GM18517 (cell line): ENCODE measurements around the gene TPGS2.
"Not testable (repeated sequence)": the region's sequence is repeated elsewhere in the genome, so short reads cannot be mapped to it uniquely, and the experiment has no call there.

Experiments used
- ATAC-seq: cut with Tn5 transposase; IDR thresholded peaks from one replicate; pipeline ENCODE4 v1.9.1; 2021; ENCODE audit warnings: mild to moderate bottlenecking, moderate library complexity; ENCODE audit not compliant: unreplicated experiment

The TPGS2 gene

DNA sequence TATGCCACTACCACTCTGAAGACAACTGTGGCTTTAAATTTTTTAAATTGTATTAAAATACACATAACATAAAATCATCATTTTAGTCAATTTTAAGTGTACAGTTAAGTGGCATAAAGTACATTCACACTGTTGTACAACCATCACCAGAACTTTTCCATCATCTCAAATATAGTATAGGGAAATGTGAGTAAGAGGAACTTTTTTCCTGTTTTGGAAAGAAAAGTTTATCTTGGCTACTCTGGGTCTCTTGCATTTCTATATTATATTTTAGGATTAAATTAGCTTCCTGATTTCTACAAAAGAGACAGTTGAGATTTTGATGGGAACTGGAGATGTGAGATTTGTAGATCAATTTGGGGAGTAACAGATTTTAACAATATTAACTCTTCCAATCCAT is 3.3 kb downstream of the TPGS2 start:
- ATAC-seq: no peak

DNA sequence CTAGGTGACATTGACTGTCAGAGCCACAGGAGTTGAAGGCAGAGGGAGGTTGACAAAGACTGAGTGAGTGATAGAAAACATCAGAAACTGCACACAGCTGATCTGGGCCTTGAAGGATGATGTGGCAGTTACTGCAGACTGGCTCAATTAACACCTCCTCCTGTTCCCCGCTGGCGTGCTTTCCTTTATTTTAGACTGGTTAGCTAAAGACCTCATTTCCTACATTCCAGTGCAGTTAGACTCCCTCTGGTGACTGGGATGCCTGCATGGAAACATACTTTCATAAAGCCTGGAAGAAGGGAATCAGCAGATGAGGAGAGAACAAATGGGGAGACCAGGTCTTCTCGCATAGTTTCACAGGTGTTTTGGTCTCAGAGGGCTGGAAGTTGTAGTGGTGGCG is 7.1 kb downstream of the TPGS2 start:
- no peak for ATAC-seq

DNA sequence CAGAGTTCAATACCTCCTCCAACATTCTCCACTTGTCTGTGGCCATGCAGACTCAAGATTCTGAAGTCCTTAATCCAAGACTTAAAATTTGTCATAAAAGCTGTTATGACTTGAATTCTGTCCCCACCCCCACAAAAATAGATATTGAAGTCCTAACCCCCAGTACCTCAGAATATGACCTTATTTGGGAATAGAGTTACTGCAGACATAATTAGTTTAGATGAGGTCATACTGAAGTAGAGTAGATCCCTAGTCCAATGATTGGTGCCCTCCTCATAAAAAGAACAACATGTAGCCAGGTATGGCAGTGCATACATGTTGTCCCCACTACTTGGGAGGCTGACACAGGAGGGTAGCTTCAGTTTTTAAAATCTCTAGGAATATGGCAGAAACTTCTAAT is 9.2 kb downstream of the TPGS2 start:
- ATAC-seq: no peak

DNA sequence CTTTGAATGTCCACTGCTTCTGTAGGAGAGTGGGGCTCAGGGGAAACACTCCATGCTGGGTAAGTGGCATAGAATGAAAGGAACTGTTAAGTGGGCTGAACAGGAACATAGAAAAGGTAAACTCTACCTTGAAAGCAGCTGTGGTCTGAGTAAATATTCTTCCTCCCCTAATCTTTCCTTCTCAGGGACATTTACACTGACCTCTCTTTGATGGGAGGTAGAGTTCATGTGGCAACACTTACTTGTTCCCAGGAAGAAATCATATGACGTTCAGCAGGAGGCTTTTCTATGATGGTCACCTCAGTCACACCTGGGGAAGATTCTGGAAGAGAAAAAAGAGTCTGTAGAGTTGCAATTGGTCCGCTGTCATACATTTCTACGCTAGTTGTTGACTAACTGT is 10.2 kb downstream of the TPGS2 start:
- ATAC-seq: no peak

DNA sequence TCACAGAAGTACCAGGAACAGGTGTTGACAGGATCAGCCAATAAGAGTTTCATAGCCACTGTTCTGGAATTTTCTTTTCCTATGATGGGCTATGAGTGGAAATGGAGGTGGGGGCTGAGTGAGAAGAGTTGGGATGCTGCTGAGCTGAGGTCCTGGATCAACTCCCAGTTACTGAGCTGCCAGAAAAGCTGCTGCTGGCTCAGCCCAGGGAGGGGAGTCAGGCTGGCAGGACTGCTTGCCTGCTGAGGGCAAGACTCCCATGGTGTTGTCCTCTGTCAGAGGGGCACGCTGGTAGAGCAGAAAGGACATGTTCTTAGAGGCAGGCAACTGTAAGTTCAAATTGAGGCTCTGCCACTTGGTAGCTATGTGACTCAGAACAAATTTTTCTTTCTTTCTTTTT is 11.8 kb downstream of the TPGS2 start:
- no peak for ATAC-seq

DNA sequence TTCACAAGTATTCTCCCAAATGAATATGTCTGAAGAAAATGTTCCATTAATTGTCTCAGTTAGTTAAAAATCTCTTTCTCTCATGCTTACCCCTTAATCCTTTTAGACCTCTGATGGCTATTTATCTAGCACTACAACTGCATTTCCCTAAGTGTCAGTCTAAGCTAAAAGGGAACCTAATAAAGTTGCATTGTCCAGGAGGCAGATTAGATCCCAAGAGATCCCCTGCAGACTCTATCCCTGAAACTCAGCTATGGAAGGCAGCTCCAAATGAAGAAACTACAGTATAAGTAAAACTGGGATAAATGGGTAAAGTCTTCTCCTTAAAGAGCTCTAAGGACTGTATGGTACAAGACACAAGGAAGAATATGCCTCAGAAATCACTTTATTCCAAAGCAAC is 12.7 kb downstream of the TPGS2 start:
- not testable (repeated sequence) for ATAC-seq

DNA sequence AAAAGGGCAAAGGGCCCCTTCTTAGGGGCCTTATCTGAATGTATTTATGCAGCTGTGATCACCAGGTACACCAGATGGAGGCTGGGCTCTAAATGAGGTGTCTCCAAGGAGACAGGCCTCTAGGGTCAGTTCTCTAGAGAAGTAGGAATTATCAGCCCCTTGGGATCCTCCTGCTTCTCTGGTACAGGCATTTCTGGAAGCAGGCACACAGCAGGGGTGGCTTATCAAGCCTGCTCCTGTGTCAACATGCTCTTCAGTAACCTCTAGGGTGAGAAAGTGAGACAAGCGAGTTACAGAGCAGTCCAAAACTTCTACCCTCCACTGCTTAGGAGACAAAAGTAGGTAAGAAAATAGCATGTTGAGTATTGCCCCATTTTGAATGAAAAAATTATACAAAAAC is 13.8 kb downstream of the TPGS2 start:
- ATAC-seq: no peak

DNA sequence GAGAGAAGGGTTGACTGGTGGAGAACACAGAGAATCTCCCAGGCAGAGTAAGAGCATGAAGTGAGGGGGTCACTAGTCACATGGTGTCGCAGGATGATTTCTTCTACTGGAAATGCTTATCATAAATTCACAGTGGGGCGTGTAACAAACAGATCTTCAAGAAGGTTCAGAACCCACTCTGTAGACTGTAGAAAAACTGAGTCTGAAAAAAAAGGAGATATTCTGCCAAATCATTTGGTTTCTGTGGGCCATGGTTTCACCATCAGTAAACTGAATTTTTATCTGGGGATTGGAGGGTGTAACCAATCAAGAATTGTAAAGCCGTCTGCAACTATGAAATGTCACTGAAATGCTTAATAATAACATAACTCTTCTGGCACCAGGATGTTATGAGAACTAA is 15.0 kb downstream of the TPGS2 start:
- no peak for ATAC-seq

DNA sequence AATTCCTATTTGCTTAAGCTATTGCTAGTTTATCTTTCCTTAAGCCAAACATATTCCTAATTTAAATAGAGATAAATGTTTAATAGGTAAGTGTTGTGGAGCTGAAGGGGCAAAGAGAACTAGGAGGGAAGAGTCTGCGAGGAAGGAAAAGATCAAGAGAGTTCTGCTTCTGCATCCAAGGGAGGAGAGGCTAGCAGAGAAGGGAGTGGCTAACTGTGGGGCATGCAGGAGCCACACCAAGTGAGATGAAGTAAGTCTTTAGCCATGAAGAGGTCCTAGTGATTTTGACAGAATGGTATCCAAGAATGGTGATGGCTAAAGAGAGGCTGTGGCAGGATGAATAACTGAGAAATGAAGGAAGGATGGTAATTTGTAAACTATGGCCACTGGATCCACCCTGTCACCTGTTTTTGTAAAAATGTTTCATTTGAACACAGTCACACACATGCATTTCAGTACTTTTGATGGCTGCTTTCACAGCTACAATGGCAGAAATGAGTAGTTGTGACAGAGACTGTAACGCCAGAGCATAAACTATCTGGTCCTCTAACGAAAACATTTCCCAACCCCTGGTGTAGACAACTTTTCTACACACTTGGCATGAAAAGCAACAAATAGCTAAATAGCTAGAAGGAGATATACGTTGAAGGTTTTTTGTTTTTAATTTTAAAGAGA is 15.6 kb downstream of the TPGS2 start:
- ATAC-seq: no peak

DNA sequence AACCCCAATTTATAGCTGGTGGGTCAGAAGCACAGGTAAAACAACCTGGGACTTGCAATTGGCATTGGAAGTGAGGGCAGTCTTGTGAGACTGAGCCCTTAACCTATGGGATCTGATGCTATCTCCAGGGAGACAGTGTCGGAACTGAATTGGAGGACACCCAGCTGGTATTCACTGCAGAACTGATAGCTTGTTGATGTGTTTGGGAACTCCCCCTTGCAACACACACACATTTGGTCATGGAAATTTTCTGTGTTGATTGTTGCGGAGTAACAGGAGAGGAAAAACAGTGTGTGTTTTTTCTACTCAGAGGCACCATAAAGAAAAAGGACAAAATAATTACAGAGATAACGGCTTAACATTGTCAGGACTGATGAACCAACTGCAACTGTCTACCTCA is 16.1 kb downstream of the TPGS2 start:
- no peak for ATAC-seq

DNA sequence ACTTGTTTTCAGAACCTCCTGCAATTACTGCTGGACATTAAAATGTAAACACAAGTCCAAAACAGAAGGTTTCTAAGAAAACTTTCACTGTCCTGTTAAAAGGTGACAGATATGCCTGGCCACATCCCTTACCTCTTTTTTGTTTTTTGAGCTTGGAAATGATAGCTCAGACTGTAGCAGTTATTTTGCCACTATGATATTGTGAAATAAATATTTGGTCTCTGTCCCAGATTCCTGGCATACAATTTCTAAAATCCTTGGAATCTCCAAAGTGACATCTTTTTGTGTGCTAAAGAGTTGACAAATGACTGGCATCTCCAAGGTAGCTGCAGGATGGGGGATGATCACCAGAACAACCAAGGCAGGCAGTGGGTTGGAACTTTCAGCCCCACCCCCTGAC is 16.8 kb downstream of the TPGS2 start:
- ATAC-seq: no peak

DNA sequence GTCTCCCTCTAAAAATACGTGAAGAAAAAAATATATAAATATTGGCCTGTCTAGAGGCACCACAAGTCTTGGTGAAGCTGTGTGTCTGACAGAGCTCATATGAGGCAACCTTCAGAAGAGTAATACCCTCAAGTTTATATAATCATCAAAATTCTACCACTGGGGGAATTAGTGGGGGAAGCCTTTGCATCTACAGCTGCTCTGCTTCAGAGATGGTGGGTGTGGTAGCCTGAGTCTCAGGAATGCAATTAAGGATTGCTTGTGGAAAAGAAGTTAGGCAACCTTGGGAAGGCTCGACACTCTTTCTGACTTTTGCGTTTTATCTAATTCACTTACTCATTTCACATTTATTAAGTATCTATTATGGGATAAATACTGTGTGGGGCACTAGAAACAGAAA is 17.4 kb downstream of the TPGS2 start:
- ATAC-seq: no peak

DNA sequence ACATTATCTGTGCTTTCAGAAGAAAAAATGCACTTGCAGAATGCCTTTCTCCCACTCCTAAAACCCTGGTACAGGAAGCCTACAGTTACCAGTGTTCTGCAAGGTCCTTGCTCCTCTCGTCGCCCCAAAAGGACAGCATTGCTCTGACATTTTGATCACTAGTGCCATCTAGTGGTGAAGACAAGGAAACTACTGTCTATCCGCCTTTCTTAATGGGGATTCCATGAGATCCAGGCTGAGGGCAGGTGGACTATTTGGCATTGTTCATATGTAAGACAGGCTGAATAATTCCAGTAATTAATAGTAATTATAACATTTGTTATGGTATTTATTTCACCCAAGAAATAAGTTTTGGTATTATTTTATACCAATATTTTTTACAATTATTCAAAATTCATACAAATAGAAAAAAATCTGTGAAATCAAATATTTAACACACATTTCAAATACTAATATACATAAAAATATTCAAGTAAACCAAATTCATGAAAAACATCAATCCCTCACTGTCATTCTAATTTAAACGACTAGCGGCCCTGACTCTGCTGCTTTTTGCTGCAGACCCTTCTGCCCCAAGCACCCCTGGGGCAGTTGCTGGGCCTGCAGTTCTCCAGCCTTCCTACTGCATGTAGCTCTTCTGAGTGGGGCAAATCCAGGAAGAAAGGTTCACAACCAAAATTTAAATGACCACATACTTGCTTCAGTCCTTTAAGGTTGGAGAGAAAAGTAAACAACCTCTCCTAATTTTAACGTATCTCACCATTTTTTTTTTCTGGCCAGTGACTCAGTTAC is 19.0 kb downstream of the TPGS2 start:
- ATAC-seq: peak; percentile 97

DNA sequence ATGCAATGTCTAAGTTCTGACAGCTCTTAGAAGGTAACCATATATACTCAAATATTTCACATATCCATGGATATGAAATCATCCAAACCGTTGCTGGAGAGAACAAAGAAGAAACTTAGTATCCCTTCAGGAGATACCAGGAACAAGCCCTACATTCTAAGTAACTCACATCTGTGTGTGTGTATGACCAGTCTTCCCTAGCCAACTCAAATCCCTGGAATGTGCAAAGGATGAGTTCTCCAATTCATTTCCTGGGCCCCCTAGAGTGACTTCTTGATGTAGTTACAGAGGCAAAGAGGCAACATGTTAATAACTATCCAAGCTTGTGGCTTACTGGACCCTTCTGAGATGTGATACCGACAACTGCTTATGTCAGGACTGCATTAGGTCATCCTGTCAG is 20.1 kb downstream of the TPGS2 start:
- ATAC-seq: no peak

DNA sequence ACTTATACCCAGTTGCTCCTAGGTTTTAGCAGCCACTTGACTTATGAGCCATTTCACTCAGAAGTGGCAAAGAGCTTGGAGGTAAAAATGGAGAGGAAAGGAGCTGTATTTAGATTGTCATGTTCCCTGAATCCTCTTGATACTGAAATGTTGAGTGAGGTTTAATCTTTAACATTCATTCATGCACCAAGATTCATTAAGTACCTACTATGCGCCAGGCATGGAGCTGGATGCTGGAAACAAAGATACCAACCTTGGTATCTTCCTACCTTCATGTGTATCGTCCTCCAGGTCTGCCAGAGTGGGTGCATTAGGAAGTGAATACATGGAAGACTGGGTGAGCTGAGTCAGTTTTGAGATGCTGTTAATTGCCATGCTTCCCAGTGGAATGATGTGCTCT is 23.7 kb downstream of the TPGS2 start:
- no peak for ATAC-seq

DNA sequence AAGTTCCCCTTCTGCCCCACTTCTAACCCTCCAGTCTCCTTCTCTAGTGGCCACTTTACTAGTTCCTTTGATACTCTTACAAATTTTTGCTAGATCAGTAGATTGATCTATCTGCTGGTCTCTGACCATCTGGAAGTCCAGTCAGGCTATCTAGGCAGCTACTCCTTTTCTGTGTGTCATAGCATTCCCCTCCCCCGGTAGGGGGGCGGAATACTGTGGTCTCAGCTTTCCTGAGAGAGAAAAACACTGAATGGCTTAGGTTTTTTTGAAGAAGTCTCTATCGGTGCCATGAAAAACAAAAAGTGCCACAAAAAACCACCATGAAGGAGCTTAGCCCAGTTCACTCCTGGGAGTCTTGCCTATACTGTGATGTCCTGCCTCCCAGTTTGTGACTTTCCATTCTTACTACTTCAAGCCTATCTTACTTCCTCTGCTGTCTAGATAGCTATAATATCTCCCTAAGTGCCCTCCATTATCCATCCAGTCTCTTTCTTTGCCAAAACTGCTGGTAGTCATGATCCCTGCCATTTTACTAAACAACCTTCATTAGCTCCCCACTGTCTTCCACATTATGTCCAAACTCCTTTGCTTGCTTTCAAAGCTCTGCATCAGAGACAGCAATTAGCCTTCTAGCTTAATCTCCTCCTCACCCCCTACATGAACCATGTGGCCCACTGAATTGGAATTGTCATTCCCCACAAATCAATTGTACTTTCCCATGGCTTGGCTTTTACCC is 29.9 kb downstream of the TPGS2 start:
- ATAC-seq: no peak

DNA sequence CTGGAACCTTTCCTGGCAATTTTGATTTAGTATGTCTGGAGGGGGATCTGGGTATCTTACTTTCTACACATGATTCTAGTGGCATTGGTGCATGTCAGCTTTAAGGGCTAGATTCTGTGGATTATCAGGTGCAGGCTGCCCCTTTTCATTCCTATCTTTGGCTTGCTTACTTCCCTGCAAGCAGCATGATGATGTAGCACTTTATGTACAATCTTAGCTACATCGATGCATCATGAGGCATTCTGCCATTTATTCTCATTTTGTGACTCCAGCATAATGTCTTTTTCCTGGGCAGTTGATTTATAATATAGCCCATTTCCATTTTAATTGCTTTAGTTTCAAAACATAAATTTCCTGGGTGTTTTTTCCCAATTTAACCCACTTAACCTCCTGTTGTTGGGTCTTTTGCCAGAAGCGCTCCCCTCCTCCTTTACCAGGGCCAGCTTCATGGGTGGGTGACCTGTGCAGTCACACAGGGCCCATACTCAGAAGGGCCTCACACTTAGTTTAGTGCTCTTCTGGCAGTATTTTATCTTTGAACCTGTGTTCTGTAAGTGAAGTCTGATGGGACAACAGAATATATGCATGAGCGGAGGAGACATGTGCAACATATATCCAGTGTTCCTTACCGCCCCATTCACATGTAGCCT is 36.0 kb downstream of the TPGS2 start:
- ATAC-seq: no peak

DNA sequence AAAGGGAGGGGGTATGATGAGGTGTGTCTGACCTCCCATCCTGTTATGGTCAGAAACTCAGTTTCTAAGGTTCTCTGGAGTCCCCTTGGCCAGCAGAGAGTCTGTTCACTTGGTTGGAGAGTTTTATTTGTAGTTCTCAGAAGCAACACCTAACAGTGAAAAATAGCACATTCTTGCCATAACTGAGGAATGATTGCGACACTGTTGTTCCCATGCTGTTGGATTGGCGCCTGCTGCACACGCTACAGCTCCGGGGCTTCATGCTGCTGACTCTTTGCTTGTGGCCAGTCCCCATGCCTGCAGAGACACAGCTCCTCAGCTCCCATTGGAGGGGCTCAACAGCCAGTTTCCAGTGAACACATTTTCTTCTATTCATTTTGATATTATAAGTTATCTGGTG is 42.1 kb downstream of the TPGS2 start:
- ATAC-seq: no peak

DNA sequence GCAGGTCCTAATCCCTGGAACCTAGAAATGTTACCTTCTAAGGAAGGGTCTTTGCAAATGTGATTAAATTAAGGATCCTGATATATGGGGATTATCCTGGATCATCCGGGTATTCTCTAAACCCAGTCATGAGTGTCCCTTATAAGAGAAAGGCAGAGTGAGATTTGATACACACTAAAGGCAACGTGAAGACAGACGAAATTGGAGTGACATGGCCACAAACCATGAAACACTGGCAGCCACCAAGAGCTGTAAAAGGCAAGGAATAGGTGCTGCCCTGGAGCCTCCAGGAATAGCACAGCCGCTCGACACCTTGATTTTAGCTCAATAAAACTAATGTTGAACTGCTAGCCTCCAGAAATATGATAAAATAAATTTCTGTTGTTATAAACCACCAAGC is 45.0 kb downstream of the TPGS2 start:
- ATAC-seq: no peak

DNA sequence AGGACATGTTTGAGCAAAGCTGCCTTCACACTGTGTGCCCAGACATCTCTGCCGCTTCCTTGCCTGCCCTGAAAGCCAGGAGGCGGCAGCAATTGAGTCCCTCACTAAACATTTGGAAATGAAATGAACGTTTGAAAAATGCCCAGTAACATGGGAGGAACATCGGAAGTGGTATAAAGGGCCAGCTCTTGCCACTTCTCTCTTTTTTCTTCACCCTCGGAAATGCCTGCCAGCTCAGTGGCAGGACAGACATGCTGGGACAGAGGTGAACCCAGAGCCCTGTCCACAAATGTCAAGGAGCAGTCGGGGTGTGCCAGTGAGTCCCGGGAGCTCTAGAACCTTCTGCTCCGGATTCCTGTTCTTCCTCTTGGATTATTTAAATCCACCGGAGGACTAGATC is 46.1 kb downstream of the TPGS2 start:
- ATAC-seq: no peak

DNA sequence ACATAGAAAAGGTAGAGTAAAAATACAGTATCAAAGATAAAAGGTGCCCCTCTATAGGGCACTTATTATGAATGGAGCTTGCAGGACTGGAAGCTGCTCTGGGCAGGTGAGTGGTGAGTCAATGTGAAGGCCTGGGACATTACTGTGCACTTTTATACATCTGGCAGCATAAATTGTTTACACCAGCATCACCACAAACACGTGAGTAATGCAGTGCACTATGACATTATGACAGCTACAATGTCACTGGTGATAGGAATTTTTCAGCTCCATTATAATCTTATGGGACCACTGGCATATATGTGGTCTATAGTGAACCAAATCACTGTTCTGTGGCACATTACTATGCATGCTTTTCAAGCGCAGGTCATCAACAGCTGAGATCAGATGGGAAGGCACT is 48.1 kb downstream of the TPGS2 start:
- no peak for ATAC-seq

DNA sequence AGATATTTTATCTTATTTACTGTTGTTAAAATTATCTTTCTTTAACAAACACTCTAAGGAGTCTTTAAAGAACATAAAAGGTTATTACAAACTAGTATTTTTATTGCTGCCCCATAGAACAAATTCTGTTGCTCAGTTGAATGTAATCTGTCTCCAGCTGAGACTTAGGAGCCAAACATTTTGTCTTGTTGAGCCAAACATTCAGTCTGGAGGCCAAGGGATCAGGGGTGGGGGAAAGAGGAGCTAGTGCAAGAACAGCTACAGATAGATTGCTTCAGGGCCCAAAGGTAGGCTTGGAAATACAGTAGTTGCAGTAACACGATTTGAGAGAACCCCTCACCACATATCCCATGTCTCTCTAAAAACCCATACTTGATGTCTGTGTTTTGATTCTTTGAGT is 51.2 kb downstream of the TPGS2 start:
- ATAC-seq: no peak
